Fibroblast of skin of right biceps (primary cell): ENCODE measurements around the gene TNFRSF8.

Experiments
- DNase-seq: peaks from one replicate; pipeline ENCODE4 v3.0.0-alpha.2; 2013

Gene TNFRSF8

GRCh38 chr1:12144236-12144635, 81.1 kb downstream of the TNFRSF8 start:
- DNase-seq: no peak

- no peak for DNase-seq
These were observed 81.9 kb downstream of the TNFRSF8 start for GRCh38 chr1:12144969-12145368.

- DNase-seq: no peak
These were observed 82.7 kb downstream of the TNFRSF8 start for GRCh38 chr1:12145616-12146342.

GRCh38 chr1:12146343-12147112, 83.4 kb downstream of the TNFRSF8 start:
- DNase-seq: no peak

- DNase-seq: no peak
These were observed 84.1 kb downstream of the TNFRSF8 start for GRCh38 chr1:12147201-12147701.

- no peak for DNase-seq
These were observed 85.3 kb downstream of the TNFRSF8 start for GRCh38 chr1:12148160-12148957.

GRCh38 chr1:12148958-12149790, 86.1 kb downstream of the TNFRSF8 start:
- DNase-seq: no peak

GRCh38 chr1:12149791-12150175, 86.7 kb downstream of the TNFRSF8 start:
- no peak for DNase-seq

- no peak for DNase-seq
These were observed 87.5 kb downstream of the TNFRSF8 start for GRCh38 chr1:12150456-12151200.

GRCh38 chr1:12151465-12151864, 88.4 kb downstream of the TNFRSF8 start:
- no peak for DNase-seq

GRCh38 chr1:12152113-12152891, 89.2 kb downstream of the TNFRSF8 start:
- DNase-seq: no peak

GRCh38 chr1:12153181-12153785, 90.2 kb downstream of the TNFRSF8 start:
- DNase-seq: peak; percentile 79

GRCh38 chr1:12155328-12155727, 92.2 kb downstream of the TNFRSF8 start:
- no peak for DNase-seq

GRCh38 chr1:12157366-12158231, 94.5 kb downstream of the TNFRSF8 start:
- no peak for DNase-seq

GRCh38 chr1:12158357-12159092, 95.4 kb downstream of the TNFRSF8 start:
- no peak for DNase-seq

- DNase-seq: no peak
These were observed 96.7 kb downstream of the TNFRSF8 start for GRCh38 chr1:12159816-12160215.

GRCh38 chr1:12161324-12161661, 98.2 kb downstream of the TNFRSF8 start:
- no peak for DNase-seq

- peak; percentile 87 for DNase-seq
These were observed 98.8 kb downstream of the TNFRSF8 start for GRCh38 chr1:12161662-12162458.
